DOHH2 (cell line): ENCODE measurements around the gene RMC1.

Experiments used
- CTCF ChIP-seq: fragments of 200-600 bp; sonication (generic); IDR thresholded peaks from one replicate; pipeline ENCODE4 v1.5.1; 2014; ENCODE audit warnings: antibody characterized with exemption, mild to moderate bottlenecking, low read depth, low read length; ENCODE audit not compliant: poor library complexity, severe bottlenecking
- EZH2phosphoT487 ChIP-seq: fragments of 200-600 bp; sonication (generic); IDR thresholded peaks from 2 replicates; pipeline ENCODE4 v1.6.1; 2017; ENCODE audit warnings: borderline replicate concordance, mild to moderate bottlenecking, antibody characterized with exemption, low read length, moderate library complexity, mixed read lengths

- TF ChIP-seq CTCF: no peak
- TF ChIP-seq EZH2phosphoT487: no peak
Measured at GRCh38 chr18:23545247-23545789, 42.0 kb downstream of the RMC1 start.
